Epithelial cell of esophagus (primary cell): Measurements from ENCODE around the gene RERE.

Experiments used
- DNase-seq: peaks from one replicate; pipeline ENCODE4 v3.0.0; 2010; ENCODE audit warnings: low read depth
- H3K4me3 ChIP-seq: 2 replicates; pipeline ENCODE4 v1.5.1; 2011; ENCODE audit warnings: mild to moderate bottlenecking, low read length, control low read depth
- TF ChIP-seq, protein P1 (sequence below): IDR thresholded peaks from 2 replicates; pipeline ENCODE4 v1.5.1; 2011; ENCODE audit warnings: low read depth, mild to moderate bottlenecking, low read length, control low read depth, inconsistent platforms; ENCODE audit not compliant: insufficient read depth; ENCODE audit errors: missing control alignments

RERE gene

DNA sequence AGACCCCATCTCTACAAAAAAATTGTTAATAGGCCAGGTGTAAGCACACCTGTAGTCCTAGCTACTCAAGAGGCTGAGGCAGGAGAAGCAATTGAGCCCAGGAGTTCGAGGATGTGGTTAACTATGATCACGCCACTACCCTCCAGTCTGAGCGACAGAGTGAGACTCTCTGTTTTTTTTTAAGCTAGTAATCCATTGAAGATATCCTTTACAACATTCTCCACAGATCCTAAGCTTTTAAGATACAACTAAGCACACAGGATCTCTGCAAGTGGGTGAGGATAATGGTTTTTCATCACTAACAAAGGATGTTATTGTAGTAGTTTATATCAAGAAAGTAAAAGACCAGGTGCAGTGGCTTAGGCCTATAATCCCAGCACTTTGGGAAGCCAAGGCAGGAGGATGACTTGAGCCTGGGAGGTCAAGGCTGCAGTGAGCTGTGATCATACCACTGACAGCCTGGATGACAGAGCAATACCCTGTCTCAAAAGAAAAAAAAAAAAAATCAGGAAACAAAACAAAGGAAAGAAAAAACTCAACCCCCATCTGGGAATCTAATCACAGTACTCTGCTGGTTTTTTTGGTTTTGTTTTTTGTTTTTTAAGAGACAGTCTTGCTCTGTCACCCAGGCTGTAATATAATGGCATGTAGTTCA lies 166.1 kb downstream of the RERE start:
- TF ChIP-seq, protein P1, sequence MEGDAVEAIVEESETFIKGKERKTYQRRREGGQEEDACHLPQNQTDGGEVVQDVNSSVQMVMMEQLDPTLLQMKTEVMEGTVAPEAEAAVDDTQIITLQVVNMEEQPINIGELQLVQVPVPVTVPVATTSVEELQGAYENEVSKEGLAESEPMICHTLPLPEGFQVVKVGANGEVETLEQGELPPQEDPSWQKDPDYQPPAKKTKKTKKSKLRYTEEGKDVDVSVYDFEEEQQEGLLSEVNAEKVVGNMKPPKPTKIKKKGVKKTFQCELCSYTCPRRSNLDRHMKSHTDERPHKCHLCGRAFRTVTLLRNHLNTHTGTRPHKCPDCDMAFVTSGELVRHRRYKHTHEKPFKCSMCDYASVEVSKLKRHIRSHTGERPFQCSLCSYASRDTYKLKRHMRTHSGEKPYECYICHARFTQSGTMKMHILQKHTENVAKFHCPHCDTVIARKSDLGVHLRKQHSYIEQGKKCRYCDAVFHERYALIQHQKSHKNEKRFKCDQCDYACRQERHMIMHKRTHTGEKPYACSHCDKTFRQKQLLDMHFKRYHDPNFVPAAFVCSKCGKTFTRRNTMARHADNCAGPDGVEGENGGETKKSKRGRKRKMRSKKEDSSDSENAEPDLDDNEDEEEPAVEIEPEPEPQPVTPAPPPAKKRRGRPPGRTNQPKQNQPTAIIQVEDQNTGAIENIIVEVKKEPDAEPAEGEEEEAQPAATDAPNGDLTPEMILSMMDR, result no peak
- no peak for DNase-seq
- no peak overlapping the region for H3K4me3 ChIP-seq

DNA sequence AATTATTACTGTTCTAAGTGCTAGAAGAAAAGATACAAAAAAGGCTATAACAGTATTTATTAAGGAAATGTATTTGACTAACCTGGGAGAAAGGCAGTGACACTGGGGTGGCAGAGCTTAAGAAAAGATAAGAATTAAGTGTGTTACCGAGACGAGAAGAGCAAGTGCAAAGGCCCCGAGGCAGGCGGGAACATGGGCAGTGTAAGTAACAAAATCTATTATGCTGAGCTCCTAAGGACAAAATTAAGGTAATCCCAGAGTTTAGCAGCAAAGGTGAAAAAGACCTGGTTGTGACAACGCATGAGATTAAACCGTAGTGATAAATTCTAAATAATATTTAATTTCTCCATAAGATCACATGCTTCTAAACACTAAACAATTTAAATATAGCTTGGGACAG lies 167.6 kb downstream of the RERE start:
- TF ChIP-seq, protein P1, result no peak
- no peak for DNase-seq
- H3K4me3 ChIP-seq, result no peak overlapping the region

DNA sequence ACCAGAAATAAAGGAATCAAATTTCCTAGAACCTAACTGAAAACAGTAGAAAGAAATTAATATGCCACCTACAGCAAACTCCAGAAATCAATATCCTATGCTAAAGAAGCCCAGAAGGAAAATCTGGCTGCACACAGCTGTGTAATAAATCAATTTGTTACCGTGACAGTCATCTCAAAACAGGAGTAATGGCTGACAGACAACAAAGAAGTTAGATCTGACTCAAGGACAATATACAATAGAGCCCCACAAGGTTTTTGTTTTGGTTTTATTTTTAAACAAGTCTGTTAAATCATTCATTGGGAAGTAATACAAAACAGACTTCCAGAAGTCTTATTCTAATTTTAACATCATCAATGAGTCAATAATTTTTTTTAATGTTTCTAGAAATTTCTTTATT lies 168.4 kb downstream of the RERE start:
- TF ChIP-seq, protein P1, result no peak
- DNase-seq, result no peak

DNA sequence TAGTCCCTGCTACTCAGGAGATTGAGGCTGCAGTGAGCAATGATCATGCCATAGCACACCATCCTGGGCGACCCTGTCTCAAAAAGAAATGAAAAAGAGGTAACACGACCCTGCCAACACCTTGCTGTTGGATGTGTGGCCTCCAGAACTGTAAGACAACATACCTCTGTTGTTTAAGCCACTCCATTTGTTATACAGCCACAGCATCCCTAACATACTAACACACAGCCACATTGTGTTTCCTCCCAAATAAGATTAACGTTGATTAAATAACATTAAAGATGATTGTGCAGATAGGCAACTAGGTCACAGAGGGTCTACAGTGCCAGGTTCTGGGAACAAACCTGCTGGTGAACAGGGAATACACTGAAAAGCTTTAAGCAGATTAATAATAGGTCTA lies 170.4 kb downstream of the RERE start:
- H3K4me3 ChIP-seq, result no peak overlapping the region

More for the DNA sequence above, 168.4 kb downstream of the RERE start:
- no peak overlapping the region for H3K4me3 ChIP-seq

DNA sequence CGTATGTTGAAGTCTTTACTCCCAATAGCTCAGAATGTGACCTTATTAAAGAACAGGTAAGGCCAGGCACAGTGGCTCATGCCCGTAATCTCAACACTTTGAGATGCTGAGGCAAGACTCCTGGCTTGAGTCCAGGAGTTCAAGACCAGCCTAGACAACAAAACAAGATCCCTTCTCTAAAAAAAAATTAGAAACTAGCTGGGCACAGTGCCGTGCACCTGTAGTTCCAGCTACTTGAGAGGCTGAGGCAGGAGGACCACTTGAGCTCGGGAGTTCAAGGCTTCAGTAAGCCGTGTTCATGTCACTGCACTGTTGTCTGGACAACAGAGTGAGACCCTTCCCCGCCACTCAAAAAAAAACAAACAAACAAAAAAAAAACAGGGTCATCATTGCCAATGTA lies 171.3 kb downstream of the RERE start:
- no peak for DNase-seq
- TF ChIP-seq, protein P1, result no peak
- H3K4me3 ChIP-seq, result no peak overlapping the region

More for the DNA sequence above, 170.4 kb downstream of the RERE start:
- TF ChIP-seq, protein P1, result no peak
- DNase-seq, result no peak

DNA sequence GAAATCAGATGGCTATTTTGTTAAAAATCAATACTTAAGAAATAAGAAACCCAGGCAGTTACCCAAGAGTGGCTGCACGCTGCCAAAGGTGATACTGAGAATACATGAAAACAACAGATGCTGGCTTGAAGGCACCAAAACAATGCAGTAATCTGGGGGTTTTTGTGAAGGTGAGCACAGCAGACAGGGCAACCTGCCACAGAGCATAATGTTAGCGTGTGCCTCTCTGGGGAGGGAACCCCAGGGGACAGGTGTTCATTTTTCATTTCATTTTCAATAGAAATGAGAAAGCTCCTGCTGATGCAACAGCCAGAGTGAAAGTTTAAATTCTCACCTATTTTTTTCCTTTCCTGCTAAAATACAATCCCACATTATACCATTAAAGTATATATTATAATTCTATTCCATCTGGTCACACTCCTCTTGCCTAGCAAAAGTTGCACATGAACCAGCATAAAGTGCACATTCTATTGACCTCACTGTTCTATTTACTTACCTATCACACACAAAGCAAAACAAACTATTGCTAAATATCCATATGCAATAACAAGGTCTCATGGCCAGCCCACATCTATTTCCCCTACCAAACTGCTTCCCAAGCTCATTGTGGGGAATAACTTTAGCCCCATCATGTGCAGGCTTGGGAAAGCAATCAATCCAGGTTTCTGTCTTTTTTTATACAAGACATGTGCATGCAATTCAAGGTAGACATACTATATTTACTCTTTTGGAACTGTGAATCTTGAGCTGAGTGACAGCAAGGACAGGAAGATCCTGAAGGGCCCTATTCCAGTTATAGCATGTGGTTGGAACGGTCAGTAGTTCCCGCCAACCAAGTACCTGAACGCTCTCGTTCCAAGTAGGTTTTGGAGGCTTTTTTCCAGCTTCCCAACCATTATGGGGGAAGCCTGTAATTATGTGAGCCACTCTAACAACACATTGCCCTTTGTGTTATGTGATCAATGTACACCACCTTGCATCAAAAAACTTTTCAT lies 173.6 kb downstream of the RERE start:
- DNase-seq, result no peak
- TF ChIP-seq, protein P1, result no peak
- H3K4me3 ChIP-seq, result no peak overlapping the region

DNA sequence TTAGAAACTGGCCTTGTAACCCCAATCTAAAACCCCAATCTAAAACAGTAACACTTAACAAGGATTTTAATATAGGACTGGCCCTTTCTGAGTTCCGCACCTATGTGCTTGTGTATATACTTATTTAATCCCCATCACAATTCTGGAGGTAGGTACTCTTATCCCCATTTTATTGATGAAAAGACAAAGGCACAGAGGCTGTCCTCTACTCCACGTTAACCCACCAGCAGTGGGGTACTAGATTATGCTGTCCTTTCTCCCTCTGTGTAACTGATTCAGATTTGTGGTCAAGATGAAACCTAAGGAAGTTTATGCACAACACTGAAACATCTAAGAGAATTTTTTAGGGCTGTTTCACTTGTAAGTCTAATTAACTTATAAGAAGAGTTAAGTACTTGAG lies 175.3 kb downstream of the RERE start:
- no peak overlapping the region for H3K4me3 ChIP-seq
- TF ChIP-seq, protein P1, result no peak

More for the DNA sequence above, 175.3 kb downstream of the RERE start:
- DNase-seq, result no peak
